SK-N-SH (cell line): Measurements from ENCODE around the gene B3GALT2. TPM values are rescaled to one million over a fixed set of nuclear protein-coding genes. Genes with fewer than 3 reads are reported as not detected.

Source experiments
- CTCF ChIA-PET: fragments of 300-600, 350-600 bp; formaldehyde crosslinking; extraction: SDS; loops from one replicate; lab custom pipeline; 2021; lab: Yijun Ruan, JAX
- POLR2A ChIA-PET: fragments of 350-600 bp; sonication (Branson Sonifier 250); formaldehyde crosslinking; extraction: SDS; loops from one replicate; lab custom pipeline; 2020; ENCODE audit warnings: antibody characterized with exemption, inconsistent platforms; lab: Yijun Ruan, JAX
- DNase-seq: peaks from one replicate; pipeline ENCODE4 v3.0.0; 2012
- H2AFZ ChIP-seq: fragments of 200-600 bp; sonication (generic); 2 replicates; pipeline ENCODE4 v1.8.1; 2016; ENCODE audit warnings: antibody characterized with exemption, mild to moderate bottlenecking, low read depth
- H3F3A ChIP-seq: fragments of 200-600 bp; sonication (generic); replicated peaks from 2 replicates; pipeline ENCODE3; 2016; ENCODE audit warnings: antibody characterized with exemption, mild to moderate bottlenecking; ENCODE audit not compliant: insufficient read depth
- H3K27ac ChIP-seq, 2 experiments: fragments of 200-500 bp in 1 of 2; fragments of 200-600 bp in 1 of 2; sonication (Bioruptor generic) in 1 of 2; sonication (generic), shearing (Covaris generic) in 1 of 2; 2 replicates each; pipeline versions ENCODE4 v1.5.1 to v1.6.1; 2014 to 2016; ENCODE audit warnings: low read depth in 2 of 2, inconsistent platforms in 1 of 2, low read length in 1 of 2, mild to moderate bottlenecking in 1 of 2, mixed read lengths in 1 of 2
- H3K27me3 ChIP-seq: fragments of 200-600 bp; sonication (generic), shearing (Covaris generic); 2 replicates; pipeline ENCODE4 v1.6.1; 2016; ENCODE audit warnings: mixed run types; ENCODE audit not compliant: insufficient read depth
- H3K36me3 ChIP-seq, 2 experiments: fragments of 200-500 bp in 1 of 2; fragments of 200-600 bp in 1 of 2; sonication (Bioruptor generic) in 1 of 2; sonication (generic) in 1 of 2; replicated peaks in 1 of 2; 2 replicates each; pipeline versions ENCODE3 to v1.5.1; 2014 to 2016; ENCODE audit warnings: low read length in 1 of 2, mild to moderate bottlenecking in 1 of 2; ENCODE audit not compliant: insufficient read depth in 2 of 2, control insufficient read depth in 1 of 2
- H3K4me1 ChIP-seq, 2 experiments: fragments of 200-500 bp in 1 of 2; fragments of 200-600 bp in 1 of 2; sonication (Bioruptor generic) in 1 of 2; sonication (generic), shearing (Covaris generic) in 1 of 2; 2 replicates each; pipeline versions ENCODE4 v1.5.1 to v1.6.1; 2014 to 2016; ENCODE audit warnings: low read depth in 1 of 2, low read length in 1 of 2, mixed run types in 1 of 2; ENCODE audit not compliant: insufficient read depth in 2 of 2, control insufficient read depth in 1 of 2
- H3K4me2 ChIP-seq: fragments of 200-600 bp; sonication (generic), shearing (Covaris generic); 2 replicates; pipeline ENCODE4 v1.6.1; 2017; ENCODE audit warnings: mixed run types
- H3K4me3 ChIP-seq, 2 experiments: fragments of 200-500 bp in 1 of 2; fragments of 200-600 bp in 1 of 2; sonication (Bioruptor generic) in 1 of 2; sonication (generic), shearing (Covaris generic) in 1 of 2; 2 replicates each; pipeline versions ENCODE4 v1.5.1 to v1.8.1; 2014 to 2016; ENCODE audit warnings: low read depth in 2 of 2, inconsistent platforms in 1 of 2, low read length in 1 of 2, mild to moderate bottlenecking in 1 of 2, mixed read lengths in 1 of 2, moderate library complexity in 1 of 2
- H3K79me2 ChIP-seq: fragments of 200-600 bp; sonication (generic); 2 replicates; pipeline ENCODE4 v1.8.1; 2017; ENCODE audit warnings: mild to moderate bottlenecking; ENCODE audit not compliant: insufficient read depth
- H3K9ac ChIP-seq: fragments of 200-600 bp; sonication (generic); 2 replicates; pipeline ENCODE4 v1.6.1; 2017; ENCODE audit warnings: mixed run types
- H3K9me2 ChIP-seq: fragments of 200-600 bp; sonication (generic); 2 replicates; pipeline ENCODE4 v1.6.1; 2017; ENCODE audit warnings: mixed run types
- H3K9me3 ChIP-seq: fragments of 200-600 bp; sonication (generic); 2 replicates; pipeline ENCODE4 v1.6.1; 2017; ENCODE audit warnings: mixed run types, mild to moderate bottlenecking, moderate library complexity
- H4K20me1 ChIP-seq: fragments of 200-600 bp; sonication (generic); 2 replicates; pipeline ENCODE4 v1.6.1; 2017; ENCODE audit warnings: mild to moderate bottlenecking, mixed run types; ENCODE audit not compliant: insufficient read depth
- FOSL2 ChIP-seq: IDR thresholded peaks from 2 replicates; pipeline ENCODE4 v1.4.0; 2012; ENCODE audit warnings: low read depth, mild to moderate bottlenecking, moderate library complexity, borderline replicate concordance
- FOXJ3 ChIP-seq: sonication (generic); formaldehyde crosslinking; IDR thresholded peaks from 2 replicates; pipeline ENCODE4 v1.5.1; 2020; ENCODE audit warnings: mild to moderate bottlenecking, missing genetic modification reagents
- FOXM1 ChIP-seq: IDR thresholded peaks from 2 replicates; pipeline ENCODE4 v1.4.0; 2012; ENCODE audit warnings: low read depth, mild to moderate bottlenecking
- GABPA ChIP-seq: IDR thresholded peaks from 2 replicates; pipeline ENCODE4 v1.4.0; 2012; ENCODE audit warnings: low read depth, mild to moderate bottlenecking
- GATA2 ChIP-seq: sonication (generic); formaldehyde crosslinking; IDR thresholded peaks from 2 replicates; pipeline ENCODE4 v1.5.0; 2020; ENCODE audit warnings: mild to moderate bottlenecking, missing genetic modification reagents
- MEF2A ChIP-seq: IDR thresholded peaks from 2 replicates; pipeline ENCODE4 v1.4.0; 2012; ENCODE audit warnings: low read depth, borderline replicate concordance
- MXI1 ChIP-seq: IDR thresholded peaks from 2 replicates; pipeline ENCODE4 v1.6.1; 2012; ENCODE audit warnings: mild to moderate bottlenecking, low read depth, low read length, improper control_type of control experiment
- NRF1 ChIP-seq: IDR thresholded peaks from 2 replicates; pipeline ENCODE4 v1.6.1; 2012; ENCODE audit warnings: low read depth, mild to moderate bottlenecking, low read length
- POLR2AphosphoS5 ChIP-seq: IDR thresholded peaks from 2 replicates; pipeline ENCODE4 v1.6.1; 2012; ENCODE audit warnings: low read depth, low read length
- RCOR1 ChIP-seq: fragments of 150-350 bp; IDR thresholded peaks from 2 replicates; pipeline ENCODE4 v1.6.1; 2017; ENCODE audit warnings: antibody characterized with exemption, low read length
- REST ChIP-seq: IDR thresholded peaks from 2 replicates; pipeline ENCODE4 v1.6.1; 2012; ENCODE audit warnings: mild to moderate bottlenecking, low read depth, low read length, moderate library complexity
- RFX5 ChIP-seq: IDR thresholded peaks from 2 replicates; pipeline ENCODE4 v1.6.1; 2012; ENCODE audit warnings: mild to moderate bottlenecking, improper control_type of control experiment, low read length
- SMC3 ChIP-seq: IDR thresholded peaks from 2 replicates; pipeline ENCODE4 v1.6.1; 2012; ENCODE audit warnings: low read depth, low read length, improper control_type of control experiment
- TCF12 ChIP-seq: IDR thresholded peaks from 2 replicates; pipeline ENCODE4 v1.4.0; 2012
- USF2 ChIP-seq: fragments of 150-350 bp; IDR thresholded peaks from 2 replicates; pipeline ENCODE4 v1.6.1; 2017; ENCODE audit warnings: antibody characterized with exemption, low read length, low read depth, borderline replicate concordance
- YY1 ChIP-seq: IDR thresholded peaks from 2 replicates; pipeline ENCODE4 v1.4.0; 2012; ENCODE audit warnings: low read depth, mild to moderate bottlenecking
- ZBTB33 ChIP-seq: IDR thresholded peaks from 2 replicates; pipeline ENCODE4 v1.4.0; 2012; ENCODE audit warnings: low read depth, borderline replicate concordance
- WGBS: methylation state at CpG from one replicate; pipeline ENCODE4 v1.1.6; 2017; ENCODE audit warnings: low lambda C conversion rate; 5-methylcytosine and 5-hydroxymethylcytosine counted together
- polyA plus RNA-seq, 3 experiments: library from polyadenylated mRNA; depleted of rRNA; stranded (reverse); fragments of >200 nt; gene quantifications; 2 replicates each; pipeline ENCODE4 v1.2.3, GENCODE V29; 2012
- TF ChIP-seq, protein P1 (sequence below): IDR thresholded peaks from 2 replicates; pipeline ENCODE4 v1.4.0; 2012; ENCODE audit warnings: low read depth, borderline replicate concordance
- TF ChIP-seq, protein P2 (sequence below): IDR thresholded peaks from 2 replicates; pipeline ENCODE4 v1.4.0; 2012; ENCODE audit warnings: low read depth

The B3GALT2 gene
- polyA plus RNA-seq, 1 of the 3 experiments (the other 2 are of a cell fraction): 0.23 TPM

DNA sequence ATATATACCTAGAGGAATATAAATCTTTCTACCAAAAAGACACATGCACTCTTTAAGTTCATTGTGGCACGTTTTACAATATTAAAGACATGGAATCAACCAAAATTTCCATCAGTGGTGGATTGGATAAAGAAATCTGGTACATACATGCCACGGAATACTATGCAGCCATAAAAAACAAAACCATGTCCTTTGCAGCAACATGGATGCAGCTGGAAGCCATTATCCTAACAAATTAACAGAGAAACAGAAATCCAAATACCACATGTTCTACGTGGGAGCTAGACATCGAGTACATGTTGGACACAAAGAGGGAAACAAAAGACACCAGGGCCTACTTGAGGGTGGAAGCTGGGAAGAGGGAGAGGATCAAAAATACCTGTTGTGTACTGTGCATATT lies 33.0 kb upstream of the B3GALT2 start:
- TF ChIP-seq USF2 (no peak), RCOR1 (no peak), TCF12 (no peak), MXI1 (no peak), GATA2 (CRISPR knock-in tag) (no peak), SMC3 (no peak), FOXM1 (no peak), MEF2A (no peak), FOXJ3 (CRISPR knock-in tag) (no peak), FOSL2 (no peak), REST (no peak), YY1 (no peak), GABPA (no peak), NRF1 (no peak), ZBTB33 (no peak), POLR2AphosphoS5 (no peak), RFX5 (no peak)
- TF ChIP-seq, protein P1, sequence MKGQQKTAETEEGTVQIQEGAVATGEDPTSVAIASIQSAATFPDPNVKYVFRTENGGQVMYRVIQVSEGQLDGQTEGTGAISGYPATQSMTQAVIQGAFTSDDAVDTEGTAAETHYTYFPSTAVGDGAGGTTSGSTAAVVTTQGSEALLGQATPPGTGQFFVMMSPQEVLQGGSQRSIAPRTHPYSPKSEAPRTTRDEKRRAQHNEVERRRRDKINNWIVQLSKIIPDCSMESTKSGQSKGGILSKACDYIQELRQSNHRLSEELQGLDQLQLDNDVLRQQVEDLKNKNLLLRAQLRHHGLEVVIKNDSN: no peak
- TF ChIP-seq, protein P2, sequence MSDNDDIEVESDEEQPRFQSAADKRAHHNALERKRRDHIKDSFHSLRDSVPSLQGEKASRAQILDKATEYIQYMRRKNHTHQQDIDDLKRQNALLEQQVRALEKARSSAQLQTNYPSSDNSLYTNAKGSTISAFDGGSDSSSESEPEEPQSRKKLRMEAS: no peak
- WGBS: 84% methylated on average over 4 of the region's 4 CpGs
- no peak overlapping the region for H2AFZ ChIP-seq
- no peaks in the 10 kb centered on the region for H3K9me2 ChIP-seq
- no peaks in the 10 kb centered on the region; the same call in 1 of the 2 replicates for H3K79me2 ChIP-seq
- no peak overlapping the region for H3K4me3 ChIP-seq
- peaks cover 16 to 57% of the 10 kb centered on the region in 2 experiments for H3K36me3 ChIP-seq
- CTCF ChIA-PET: no interaction called here
- no peaks in the 10 kb centered on the region for H4K20me1 ChIP-seq
- POLR2A ChIA-PET: no interaction called here
- peaks cover 5% of the 10 kb centered on the region for H3F3A ChIP-seq
- H3K4me2 ChIP-seq: no peak overlapping the region
- H3K9me3 ChIP-seq: no peaks in the 10 kb centered on the region
- no peaks in the 10 kb centered on the region for H3K27me3 ChIP-seq
- H3K9ac ChIP-seq: no peak overlapping the region
- no peak for DNase-seq
- peaks cover 0 to 3% of the 10 kb centered on the region in 2 experiments; a peak in 2 of 4 replicates for H3K4me1 ChIP-seq
- no peak overlapping the region for H3K27ac ChIP-seq
